ENCODE results near the gene AFF2.

GRCh38 chrX:149022485-149022884 is 522.1 kb downstream of the AFF2 start:
- TF ChIP-seq POLR2A (IDR thresholded peaks at IDR 0.05), result no peak
- TF ChIP-seq CTCF (IDR thresholded peaks at IDR 0.05), result no peak

Measured in upper lobe of left lung (tissue), 4 donors.